K562 (cell line): Measurements from ENCODE around the gene KCNQ2. TPM values are rescaled to one million over a fixed set of nuclear protein-coding genes. Genes with fewer than 3 reads are reported as not detected.

Experiments
- ATAC-seq: fragments of 200-7000 bp; cut with Tn5 transposase; 3 replicates; pipeline ENCODE4 v1.9.1; 2020; ENCODE audit warnings: moderate library complexity
- BruUV-seq: library from RNA; stranded (reverse); fragments of 400-500 nt; replicated peaks from 2 replicates; lab custom pipeline; 2021; lab: Mats Ljungman, UMichigan
- CTCF ChIA-PET: fragments of 300-600 bp; formaldehyde crosslinking; extraction: SDS; loops from one replicate; lab custom pipeline; 2021; ENCODE audit warnings: low intra/inter-chr PET ratio; lab: Yijun Ruan, JAX
- POLR2A ChIA-PET: fragments of 300-600, 350-650 bp; sonication (Branson Sonifier 250); formaldehyde crosslinking; extraction: SDS; loops from one replicate; lab custom pipeline; 2021; ENCODE audit warnings: antibody characterized with exemption, inconsistent platforms; lab: Yijun Ruan, JAX
- DNase-seq, 4 experiments: peaks; one replicate each; pipeline versions ENCODE4 v3.0.0 to v3.0.0-alpha.2; 2011 to 2018; ENCODE audit warnings: low spot score in 3 of 4, mixed read lengths in 3 of 4; ENCODE audit errors: extremely low read depth in 1 of 4
- FAIRE-seq: peaks from 2 replicates; lab custom pipeline; 2011; peaks lifted over from hg19 to GRCh38; lab: Jason Lieb, UNC
- H2AFZ ChIP-seq: 2 replicates; pipeline ENCODE4 v1.6.0; 2011; ENCODE audit warnings: low read depth, low read length, control low read depth, inconsistent platforms
- H3K27ac ChIP-seq: fragments of 200-600 bp; 3 replicates; pipeline ENCODE4 v1.8.0; 2011; ENCODE audit warnings: low read depth, mild to moderate bottlenecking, control low read depth, inconsistent platforms, low read length, moderate library complexity, mixed read lengths; ENCODE audit errors: extremely low read depth
- H3K27me3 ChIP-seq, 2 experiments: fragments of 300-600 bp in 1 of 2; 2 replicates in 1 of 2; 3 replicates in 1 of 2; pipeline versions ENCODE4 v1.6.0 to v1.8.0; 2011; ENCODE audit warnings: inconsistent platforms in 2 of 2, low read length in 2 of 2, mild to moderate bottlenecking in 1 of 2, mixed read lengths in 1 of 2, moderate library complexity in 1 of 2; ENCODE audit not compliant: control insufficient read depth in 2 of 2, insufficient read depth in 2 of 2
- H3K36me3 ChIP-seq: fragments of 300-600 bp; 3 replicates; pipeline ENCODE4 v1.8.0; 2011; ENCODE audit warnings: mild to moderate bottlenecking, low read length, inconsistent platforms; ENCODE audit not compliant: control insufficient read depth, insufficient read depth
- H3K4me1 ChIP-seq, 2 experiments: fragments of 200-600 bp in 1 of 2; replicated peaks in 1 of 2; 2 replicates in 1 of 2; 3 replicates in 1 of 2; pipeline versions ENCODE4 v1.5.1 to v1.8.0; 2011; ENCODE audit warnings: inconsistent platforms in 2 of 2, low read length in 2 of 2, mild to moderate bottlenecking in 1 of 2, mixed read lengths in 1 of 2, moderate library complexity in 1 of 2; ENCODE audit not compliant: control insufficient read depth in 2 of 2, insufficient read depth in 2 of 2
- H3K4me2 ChIP-seq: 2 replicates; pipeline ENCODE4 v1.6.1; 2011; ENCODE audit warnings: low read length, control low read depth, inconsistent platforms, mixed read lengths; ENCODE audit not compliant: insufficient read depth
- H3K4me3 ChIP-seq: fragments of 200-600 bp; sonication (generic), shearing (Covaris generic); 2 replicates; pipeline ENCODE4 v1.5.1; 2016; ENCODE audit warnings: control low read depth, inconsistent platforms
- H3K79me2 ChIP-seq: fragments of 200-600 bp; 3 replicates; pipeline ENCODE4 v1.8.0; 2011; ENCODE audit warnings: low read length, inconsistent platforms; ENCODE audit not compliant: control insufficient read depth, insufficient read depth
- H3K9ac ChIP-seq, 2 experiments: 2 replicates each; pipeline versions ENCODE4 v1.6.0 to v1.6.1; 2011; ENCODE audit warnings: low read depth in 2 of 2, low read length in 2 of 2, control low read depth in 1 of 2, inconsistent platforms in 1 of 2, mild to moderate bottlenecking in 1 of 2, mixed read lengths in 1 of 2; ENCODE audit not compliant: insufficient read depth in 1 of 2
- H3K9me1 ChIP-seq: one replicate; pipeline ENCODE4 v1.6.0; 2011; ENCODE audit warnings: inconsistent platforms, mild to moderate bottlenecking, low read length, moderate library complexity; ENCODE audit not compliant: control insufficient read depth, insufficient read depth
- H3K9me3 ChIP-seq: replicated peaks from 2 replicates; pipeline ENCODE4 v1.5.1; 2011; ENCODE audit warnings: low read depth, low read length, inconsistent platforms; ENCODE audit not compliant: control insufficient read depth, insufficient read depth
- H4K20me1 ChIP-seq: replicated peaks from 2 replicates; pipeline ENCODE4 v1.6.1; 2011; ENCODE audit warnings: low read length, inconsistent platforms, mixed read lengths; ENCODE audit not compliant: control insufficient read depth, insufficient read depth
- ATF2 ChIP-seq: sonication (generic); formaldehyde crosslinking; IDR thresholded peaks from 2 replicates; pipeline ENCODE4 v1.8.1; 2022; ENCODE audit warnings: missing genetic modification reagents
- ETV6 ChIP-seq, 3 experiments: fragments of 150-350 bp in 1 of 3; sonication (generic) in 1 of 3; formaldehyde crosslinking in 1 of 3; IDR thresholded peaks; 2 replicates each; pipeline versions ENCODE4 v1.6.1 to v1.8.0; 2014 to 2022; ENCODE audit warnings: borderline replicate concordance in 2 of 3, low read depth in 2 of 3, antibody characterized with exemption in 1 of 3, low read length in 1 of 3, mild to moderate bottlenecking in 1 of 3, missing genetic modification reagents in 1 of 3
- JUND ChIP-seq, 2 experiments: IDR thresholded peaks; 2 replicates in 1 of 2; 3 replicates in 1 of 2; pipeline ENCODE4 v1.6.1; 2011; ENCODE audit warnings: borderline replicate concordance in 2 of 2, low read depth in 2 of 2, low read length in 2 of 2, improper control_type of control experiment in 1 of 2, missing biosample characterization in 1 of 2, missing genetic modification characterization in 1 of 2, missing genetic modification reagents in 1 of 2
- NFXL1 ChIP-seq: fragments of 450-650 bp; formaldehyde crosslinking; IDR thresholded peaks from 2 replicates; pipeline ENCODE4 v1.4.0; 2021; ENCODE audit warnings: mild to moderate bottlenecking
- STAT5A ChIP-seq: IDR thresholded peaks from 2 replicates; pipeline ENCODE4 v1.6.1; 2012; ENCODE audit warnings: low read length, inconsistent platforms, borderline replicate concordance
- TCF7 ChIP-seq: sonication (generic); IDR thresholded peaks from 2 replicates; pipeline ENCODE4 v1.6.1; 2016; ENCODE audit warnings: antibody characterized with exemption, borderline replicate concordance
- ZBED1 ChIP-seq: IDR thresholded peaks from 2 replicates; pipeline ENCODE4 v1.6.1; 2014
- ZEB2 ChIP-seq: fragments of 450-650 bp; IDR thresholded peaks from 2 replicates; pipeline ENCODE4 v1.6.1; 2016
- ZKSCAN1 ChIP-seq: fragments of 150-350 bp; IDR thresholded peaks from 2 replicates; pipeline ENCODE4 v1.6.1; 2016; ENCODE audit warnings: low read depth, low read length
- ZNF212 ChIP-seq: fragments of 450-650 bp; formaldehyde crosslinking; IDR thresholded peaks from 2 replicates; pipeline ENCODE4 v1.4.0; 2020; ENCODE audit warnings: mild to moderate bottlenecking
- ZNF354B ChIP-seq: fragments of 250-450 bp; sonication (Bioruptor Pico); IDR thresholded peaks from 2 replicates; pipeline ENCODE4 v1.4.0; 2020
- ZNF449 ChIP-seq: fragments of 250-450 bp; sonication (Bioruptor Pico); IDR thresholded peaks from 2 replicates; pipeline ENCODE4 v1.8.0; 2022; ENCODE audit warnings: moderate library complexity, mild to moderate bottlenecking, inconsistent platforms
- ZNF518B ChIP-seq: fragments of 250-450 bp; sonication (Bioruptor Pico); IDR thresholded peaks from 2 replicates; pipeline ENCODE4 v1.5.0; 2021; ENCODE audit warnings: mild to moderate bottlenecking, moderate library complexity
- ZZZ3 ChIP-seq: fragments of 450-650 bp; IDR thresholded peaks from 2 replicates; pipeline ENCODE4 v1.6.1; 2016; ENCODE audit warnings: antibody characterized with exemption, mild to moderate bottlenecking, moderate library complexity
- WGBS: fragments of 100-300 bp; shearing (Covaris generic); methylation state at CpG from one replicate; pipeline ENCODE4 v1.1.6; 2016; ENCODE audit warnings: low coverage, mixed read lengths; ENCODE audit not compliant: insufficient coverage; ENCODE audit errors: missing lambda C conversion rate; 5-methylcytosine and 5-hydroxymethylcytosine counted together
- in situ Hi-C: fragments of 300-500 bp; cut with MboI; formaldehyde crosslinking; loops from 4 replicates; pipeline ENCODE4 v1.15.0; 2018; ENCODE audit warnings: inconsistent platforms, mixed read lengths
- intact Hi-C: fragments of 100-400 bp; cut with micrococcal nuclease; formaldehyde crosslinking; loops from 2 replicates; pipeline ENCODE4 v1.14.2; 2022
- polyA plus RNA-seq, 8 experiments: library from polyadenylated mRNA; depleted of rRNA in 4 of 8; stranded (reverse) in 5 of 8; unstranded in 3 of 8; fragments of >200 nt; fragmentation: Nextera tagmentation in 2 of 8; fragmentation: Illumina TruSeq in 1 of 8; extraction: Ambion mirVana in 2 of 8; extraction: Trizol in 1 of 8; gene quantifications; 2 replicates each; pipeline versions ENCODE4 v1.2.1 to v1.2.3, GENCODE V29; 2011 to 2014; ENCODE audit warnings: inconsistent platforms in 1 of 8, missing spikeins in 1 of 8
- total RNA-seq, 7 experiments: library from RNA; depleted of rRNA in 6 of 7; stranded (reverse); fragments of >200 nt in 6 of 7; fragmentation: Illumina TruSeq in 2 of 7; extraction: Trizol in 2 of 7; gene quantifications; 2 replicates each; pipeline versions ENCODE4 v1.2.1 to v1.2.3, GENCODE V29; 2011 to 2021; ENCODE audit warnings: low replicate concordance in 1 of 7

KCNQ2 gene
- total and polyA plus RNA-seq, 9 of the 15 experiments (the other 6 are each of a cell fraction or from before 2014, with no cell fraction given), result 0.13 to 0.16 TPM; not detected in 7

- BruUV-seq, result no TSS peak
- FAIRE-seq, result no peak
- CTCF ChIA-PET, result no interaction called here
- in situ Hi-C loops, result no loop called here
- WGBS, result 6% methylated on average over 13 of the region's 21 CpGs
- Histone ChIP-seq H3K27ac (no peak overlapping the region), H3K9me3 (no peaks in the 10 kb centered on the region), H3K4me3 (no peak overlapping the region), H3K4me2 (no peak overlapping the region), H3K9me1 (no peaks in the 10 kb centered on the region), H3K9ac (no peak overlapping the region), H3K27me3 (peaks cover 21 to 94% of the 10 kb centered on the region in 2 experiments; a peak in 4 of 5 replicates), H4K20me1 (no peaks in the 10 kb centered on the region), H2AFZ (no peak overlapping the region), H3K79me2 (no peaks in the 10 kb centered on the region), H3K4me1 (peaks cover 0 to 52% of the 10 kb centered on the region in 2 experiments; a peak in 2 of 5 replicates), H3K36me3 (no peaks in the 10 kb centered on the region)
- POLR2A ChIA-PET, result no interaction called here
- intact Hi-C loops, result no loop called here
- ATAC-seq, result no peak
- DNase-seq, result no peak
- no peak for TF ChIP-seq ZZZ3
- TF ChIP-seq ZKSCAN1, result no peak
- no peak for TF ChIP-seq ZNF449 (CRISPR knock-in tag)
- TF ChIP-seq ZEB2, result no peak
- TF ChIP-seq ZNF354B (CRISPR knock-in tag), result no peak
- TF ChIP-seq STAT5A, result no peak
- TF ChIP-seq JUND (IDR thresholded peaks at IDR 0.05; ENCODE audit: borderline replicate concordance, low read depth, low read length), result no peak
- no peak for TF ChIP-seq JUND (tag; IDR thresholded peaks at IDR 0.05; ENCODE audit: borderline replicate concordance, low read depth, low read length)
- no peak for TF ChIP-seq ZBED1
- TF ChIP-seq TCF7, result no peak
- no peak for TF ChIP-seq ATF2 (CRISPR knock-in tag)
- no peak for TF ChIP-seq ETV6 (IDR thresholded peaks at IDR 0.05; ENCODE audit: borderline replicate concordance in 1 of 2, low read depth in 2 of 2, low read length in 1 of 2)
- no peak for TF ChIP-seq ETV6 (CRISPR knock-in tag; IDR thresholded peaks at IDR 0.05; ENCODE audit: borderline replicate concordance)
- TF ChIP-seq NFXL1 (CRISPR knock-in tag), result no peak
- TF ChIP-seq ZNF518B (CRISPR knock-in tag), result no peak
- no peak for TF ChIP-seq ZNF212 (CRISPR knock-in tag)
Measured at GRCh38 chr20:63408684-63409046, 63.8 kb downstream of the KCNQ2 start.
